Testis (tissue), 3 donors: ENCODE measurements around the gene SLC34A1. TPM values are rescaled to one million over a fixed set of nuclear protein-coding genes. Genes with fewer than 3 reads are reported as not detected.

Source experiments
- DNase-seq: peaks from one replicate; pipeline ENCODE4 v3.0.0-alpha.2; 2019
- H3K27ac ChIP-seq, 2 donors: fragments of 200-600 bp; sonication (generic); one replicate each; pipeline ENCODE4 v1.5.1; 2019
- H3K27me3 ChIP-seq: fragments of 200-600 bp; sonication (generic); one replicate; pipeline ENCODE4 v1.5.1; 2019
- H3K36me3 ChIP-seq: fragments of 200-600 bp; sonication (generic); one replicate; pipeline ENCODE4 v1.5.1; 2017; ENCODE audit warnings: low read depth; ENCODE audit errors: missing control alignments
- H3K4me1 ChIP-seq: fragments of 200-600 bp; sonication (generic); one replicate; pipeline ENCODE4 v1.5.1; 2019
- H3K4me3 ChIP-seq, 2 donors: fragments of 200-600 bp; sonication (generic); one replicate each; pipeline ENCODE4 v1.5.1; 2017 to 2019
- H3K9me3 ChIP-seq: fragments of 200-600 bp; sonication (generic); one replicate; pipeline ENCODE4 v1.5.1; 2017
- CTCF ChIP-seq, 3 experiments: fragments of 450-650 bp in 2 of 3; fragments of 200-600 bp in 1 of 3; sonication (generic) in 1 of 3; IDR thresholded peaks; one replicate each; pipeline ENCODE4 v1.5.1; 2016 to 2019; ENCODE audit warnings: antibody characterized with exemption in 3 of 3, mild to moderate bottlenecking in 2 of 3, moderate library complexity in 1 of 3
- POLR2A ChIP-seq: fragments of 450-650 bp; IDR thresholded peaks from one replicate; pipeline ENCODE4 v1.6.1; 2017; ENCODE audit warnings: antibody characterized with exemption, mild to moderate bottlenecking, moderate library complexity
- WGBS, 2 donors: methylation state at CpG; one replicate each; pipeline ENCODE4 v1.1.5; 2018; 5-methylcytosine and 5-hydroxymethylcytosine counted together
- intact Hi-C: fragments of 100-400 bp; cut with DNase I; formaldehyde crosslinking; loops from one replicate; pipeline ENCODE4 v1.15.1; 2023; ENCODE audit warnings: low total_unique reads
- polyA plus RNA-seq: library from polyadenylated mRNA; stranded (reverse); fragments of 350-450 nt; fragmentation: Illumina TruSeq; extraction: RNeasy Lipid Tissue Mini Kit (QIAGEN cat#74804); gene quantifications from one replicate; pipeline ENCODE4 v1.2.3, GENCODE V29; 2014; ENCODE audit warnings: low read depth, low replicate concordance; ENCODE audit not compliant: insufficient read depth
- total RNA-seq, 2 donors: library from RNA; depleted of rRNA; stranded (reverse); fragments of >200 nt; gene quantifications; one replicate each; pipeline ENCODE4 v1.2.3, GENCODE V29; 2016

Gene SLC34A1
- total and polyA plus RNA-seq, 3 donors from 2014 or later: 0.19 TPM; not detected in 2

GRCh38 chr5:177380805-177381126 lies 3.5 kb upstream of the SLC34A1 start:
- intact Hi-C loops: no loop called here
- H3K36me3 ChIP-seq: no peaks in the 10 kb centered on the region
- 85 to 100% methylated on average over 2 to 6 of the region's 6 CpGs for WGBS, 2 donors

GRCh38 chr5:177382423-177383029 lies 1.7 kb upstream of the SLC34A1 start:
- DNase-seq: peak; percentile 71
- peaks cover 8% of the 10 kb centered on the region for H3K4me1 ChIP-seq
- TF ChIP-seq CTCF (IDR thresholded peaks at IDR 0.05) (peak in 2 of 3 experiments; percentile 22 to 34), POLR2A (no peak)
- H3K4me3 ChIP-seq: no peak overlapping the region
- WGBS, 2 donors: 24 to 41% methylated on average over 11 of the region's 11 CpGs
- H3K27me3 ChIP-seq: no peaks in the 10 kb centered on the region
- no peak overlapping the region for H3K27ac ChIP-seq
- H3K36me3 ChIP-seq: no peaks in the 10 kb centered on the region
- H3K9me3 ChIP-seq: no peaks in the 10 kb centered on the region
- intact Hi-C loops: no loop called here

More at GRCh38 chr5:177380805-177381126, 3.5 kb upstream of the SLC34A1 start:
- no peaks in the 10 kb centered on the region for H3K9me3 ChIP-seq
- peaks cover 14% of the 10 kb centered on the region for H3K4me1 ChIP-seq
- H3K27ac ChIP-seq: no peak overlapping the region
- H3K27me3 ChIP-seq: no peaks in the 10 kb centered on the region
- H3K4me3 ChIP-seq: no peak overlapping the region
- no peak for DNase-seq
- TF ChIP-seq POLR2A: no peak
- no peak for TF ChIP-seq CTCF (IDR thresholded peaks at IDR 0.05)

GRCh38 chr5:177383181-177383580 lies 1.1 kb upstream of the SLC34A1 start:
- WGBS, 2 donors: 88 to 94% methylated on average over 9 of the region's 9 CpGs
- DNase-seq: no peak
- no peaks in the 10 kb centered on the region for H3K9me3 ChIP-seq
- H3K27me3 ChIP-seq: no peaks in the 10 kb centered on the region
- no peak overlapping the region for H3K4me3 ChIP-seq
- no peaks in the 10 kb centered on the region for H3K36me3 ChIP-seq
- TF ChIP-seq CTCF (IDR thresholded peaks at IDR 0.05): no peak
- intact Hi-C loops: no loop called here
- H3K27ac ChIP-seq: no peak overlapping the region
- H3K4me1 ChIP-seq: peaks cover 8% of the 10 kb centered on the region

GRCh38 chr5:177385720-177386119 lies 1.5 kb downstream of the SLC34A1 start:
- Histone ChIP-seq H3K4me1 (peaks cover 8% of the 10 kb centered on the region), H3K4me3 (no peak overlapping the region), H3K27me3 (no peaks in the 10 kb centered on the region), H3K36me3 (no peaks in the 10 kb centered on the region), H3K27ac (no peak overlapping the region), H3K9me3 (no peaks in the 10 kb centered on the region)
- DNase-seq: no peak
- 67 to 87% methylated on average over 7 to 10 of the region's 11 CpGs for WGBS, 2 donors
- intact Hi-C loops: no loop called here
- TF ChIP-seq POLR2A (no peak), CTCF (IDR thresholded peaks at IDR 0.05) (no peak)

GRCh38 chr5:177386542-177386941 lies 2.3 kb downstream of the SLC34A1 start:
- no peak for TF ChIP-seq POLR2A
- Histone ChIP-seq H3K36me3 (no peaks in the 10 kb centered on the region), H3K4me3 (no peak overlapping the region), H3K9me3 (no peaks in the 10 kb centered on the region), H3K27ac (no peak overlapping the region), H3K27me3 (no peaks in the 10 kb centered on the region), H3K4me1 (peaks cover 8% of the 10 kb centered on the region)
- DNase-seq: no peak
- intact Hi-C loops: no loop called here
- 88 to 90% methylated on average over 7 to 8 of the region's 8 CpGs for WGBS, 2 donors
